GM10266 (cell line): ENCODE data around the gene ERG28.

Source experiments
- DNase-seq: peaks from one replicate; pipeline ENCODE4 v3.0.0; 2012; ENCODE audit errors: extremely low spot score
- TF ChIP-seq, protein P1 (sequence below): IDR thresholded peaks from 2 replicates; pipeline ENCODE4 v1.5.1; 2012; ENCODE audit warnings: mild to moderate bottlenecking, low read depth; ENCODE audit not compliant: control insufficient read depth, insufficient read depth; ENCODE audit errors: missing control alignments

The ERG28 gene, protein sequence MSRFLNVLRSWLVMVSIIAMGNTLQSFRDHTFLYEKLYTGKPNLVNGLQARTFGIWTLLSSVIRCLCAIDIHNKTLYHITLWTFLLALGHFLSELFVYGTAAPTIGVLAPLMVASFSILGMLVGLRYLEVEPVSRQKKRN

DNA sequence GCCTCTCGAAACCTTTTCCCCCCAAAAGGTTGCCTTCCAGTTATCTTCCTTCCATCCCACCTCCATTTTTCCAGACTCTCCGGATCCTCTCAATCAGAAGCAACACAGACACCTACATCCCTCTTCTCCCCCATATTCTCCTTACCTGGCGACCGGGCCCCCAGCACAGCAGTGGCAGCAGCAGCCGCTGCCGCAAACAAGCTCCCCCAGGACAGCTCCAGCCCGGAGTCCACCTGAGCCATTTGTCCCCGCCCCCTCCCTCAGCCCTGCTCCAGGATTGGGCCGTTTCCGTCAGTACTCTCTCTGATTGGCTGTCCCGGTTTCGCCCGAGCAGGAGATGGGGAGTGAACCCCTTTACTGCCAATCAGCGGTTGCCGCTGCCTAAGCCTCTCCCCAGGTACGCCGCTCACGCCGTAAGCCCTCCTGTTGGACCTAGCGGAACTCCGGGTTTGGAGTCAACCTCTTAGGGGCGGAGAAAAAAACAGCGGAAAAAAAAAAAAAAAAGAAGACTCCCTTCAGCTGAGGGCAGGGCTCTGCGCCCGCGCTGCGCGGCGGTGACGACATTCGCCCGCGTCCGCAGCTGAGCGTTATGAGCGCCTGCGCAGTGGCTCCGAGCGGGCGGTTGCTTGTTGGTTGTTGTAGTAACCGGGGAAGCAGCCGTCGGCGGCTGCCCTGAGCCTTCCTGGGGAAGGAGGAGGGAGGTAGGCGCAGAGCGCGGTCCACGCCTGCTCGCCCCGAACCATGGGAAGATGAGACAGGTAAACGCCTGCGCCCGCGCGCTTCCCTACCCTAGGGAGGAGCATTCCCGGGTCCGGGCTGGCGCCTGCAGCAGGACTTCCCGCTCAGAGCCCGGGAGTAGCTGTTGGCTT lies at the start of gene ERG28, which contains the start of gene TTLL5:
ERG28 (minus strand) TSS at position 247 of the 869 bp plus-strand sequence. CDS start 3,374 bp downstream, outside the sequence.
TTLL5 (plus strand) TSS at position 617 of the 869 bp plus-strand sequence. CDS start 1,904 bp downstream, outside the sequence.
- peak; percentile 95 for DNase-seq
- TF ChIP-seq, protein P1, sequence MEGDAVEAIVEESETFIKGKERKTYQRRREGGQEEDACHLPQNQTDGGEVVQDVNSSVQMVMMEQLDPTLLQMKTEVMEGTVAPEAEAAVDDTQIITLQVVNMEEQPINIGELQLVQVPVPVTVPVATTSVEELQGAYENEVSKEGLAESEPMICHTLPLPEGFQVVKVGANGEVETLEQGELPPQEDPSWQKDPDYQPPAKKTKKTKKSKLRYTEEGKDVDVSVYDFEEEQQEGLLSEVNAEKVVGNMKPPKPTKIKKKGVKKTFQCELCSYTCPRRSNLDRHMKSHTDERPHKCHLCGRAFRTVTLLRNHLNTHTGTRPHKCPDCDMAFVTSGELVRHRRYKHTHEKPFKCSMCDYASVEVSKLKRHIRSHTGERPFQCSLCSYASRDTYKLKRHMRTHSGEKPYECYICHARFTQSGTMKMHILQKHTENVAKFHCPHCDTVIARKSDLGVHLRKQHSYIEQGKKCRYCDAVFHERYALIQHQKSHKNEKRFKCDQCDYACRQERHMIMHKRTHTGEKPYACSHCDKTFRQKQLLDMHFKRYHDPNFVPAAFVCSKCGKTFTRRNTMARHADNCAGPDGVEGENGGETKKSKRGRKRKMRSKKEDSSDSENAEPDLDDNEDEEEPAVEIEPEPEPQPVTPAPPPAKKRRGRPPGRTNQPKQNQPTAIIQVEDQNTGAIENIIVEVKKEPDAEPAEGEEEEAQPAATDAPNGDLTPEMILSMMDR: no peak

DNA sequence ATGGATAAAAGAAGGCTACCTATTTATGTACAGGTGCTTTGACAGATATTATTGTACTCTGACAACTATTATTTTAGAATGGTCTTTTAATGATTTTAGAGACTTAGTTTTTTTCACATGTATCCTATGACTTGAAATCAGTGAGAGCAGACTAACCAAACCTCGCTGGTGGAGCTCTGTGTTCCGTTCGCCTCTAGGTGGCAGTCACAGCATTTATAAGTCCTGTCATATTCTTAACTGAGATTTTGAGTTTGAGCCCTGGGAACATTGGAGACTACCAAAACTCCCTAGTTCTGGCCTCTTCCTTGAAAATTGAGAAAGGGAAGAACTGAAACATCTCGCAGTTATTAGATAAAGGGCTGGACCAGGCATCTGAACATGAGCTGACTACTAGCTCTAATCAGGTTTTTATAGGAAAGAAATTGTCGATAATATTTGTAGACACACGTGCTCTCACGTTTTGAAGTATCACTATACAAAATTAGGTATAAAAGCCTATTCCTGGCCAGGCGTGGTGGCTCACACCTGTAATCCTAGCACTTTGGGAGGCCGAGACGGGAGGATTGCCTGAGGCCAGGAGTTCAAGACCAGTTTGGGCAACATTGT lies 48.6 kb upstream of the ERG28 start:
- TF ChIP-seq, protein P1: peak; percentile 84
- DNase-seq: peak; percentile 63

DNA sequence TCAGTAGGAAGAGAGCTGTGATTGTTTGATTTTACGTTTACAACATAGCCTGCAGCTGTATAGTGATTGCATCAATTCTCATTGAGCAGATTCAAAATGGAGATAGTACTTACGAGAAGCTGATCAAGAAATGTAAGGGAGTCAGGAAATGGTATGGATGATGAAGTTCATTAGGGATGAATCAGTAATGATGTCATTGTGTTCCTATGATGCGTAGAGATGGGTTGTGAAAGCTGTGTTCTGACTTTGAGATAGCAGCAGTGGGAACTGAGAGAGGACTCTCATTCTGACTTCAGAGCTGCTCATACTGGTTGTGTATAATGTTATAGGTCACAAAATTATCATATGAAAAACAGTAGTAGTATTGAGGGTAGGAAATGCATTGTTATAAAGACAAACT lies 44.3 kb upstream of the ERG28 start:
- no peak for DNase-seq
- TF ChIP-seq, protein P1: no peak

DNA sequence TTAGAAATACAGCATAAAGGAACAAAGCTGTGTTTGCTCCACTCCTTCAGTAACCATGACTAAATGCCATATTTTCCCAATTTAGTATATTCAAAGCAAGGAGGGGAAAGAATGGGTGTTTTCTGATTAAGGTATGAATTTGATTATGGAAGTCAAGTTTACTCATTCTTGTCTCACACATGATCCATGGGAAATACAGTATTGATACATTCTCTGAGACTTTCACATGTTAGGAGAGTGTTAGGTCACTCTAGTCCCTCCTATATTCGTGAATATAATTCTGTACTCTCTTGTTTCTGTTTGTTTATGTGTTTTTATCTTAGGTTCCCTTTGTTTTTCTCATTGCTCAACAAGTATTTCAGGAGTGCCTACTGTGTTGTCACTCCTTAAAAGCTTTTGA lies 42.8 kb upstream of the ERG28 start:
- no peak for DNase-seq
- TF ChIP-seq, protein P1: no peak

DNA sequence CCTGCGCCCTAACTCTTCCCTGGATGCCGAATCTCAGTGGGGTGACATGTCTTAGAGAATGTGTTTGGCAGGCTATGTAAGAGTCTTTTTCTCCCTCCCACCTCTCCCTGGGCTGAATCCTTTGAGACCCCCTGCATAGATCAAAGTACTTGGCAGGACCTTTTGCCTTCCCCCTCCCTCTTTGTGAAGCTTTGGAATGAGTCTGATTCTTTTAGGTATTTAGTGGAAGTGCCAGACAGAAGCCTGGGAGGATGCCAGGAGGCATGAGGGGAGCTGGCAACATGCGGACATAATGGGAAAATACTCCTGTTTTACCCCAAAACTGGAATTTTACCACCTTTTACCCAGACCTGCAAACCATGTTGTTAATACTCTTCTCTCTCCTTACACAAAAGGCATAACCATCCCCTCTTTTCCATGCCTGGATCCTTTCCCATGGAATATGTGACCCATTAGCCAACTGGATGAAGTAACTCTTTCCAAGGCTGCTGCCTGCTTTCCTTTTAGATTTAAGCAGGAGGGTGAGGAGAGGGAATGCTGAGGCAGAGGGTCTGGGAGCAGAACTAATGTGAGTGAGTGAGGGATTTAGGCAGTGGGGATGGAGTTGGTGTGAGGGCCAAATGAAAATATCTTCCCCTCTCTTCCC lies 42.1 kb upstream of the ERG28 start:
- TF ChIP-seq, protein P1: no peak
- no peak for DNase-seq

DNA sequence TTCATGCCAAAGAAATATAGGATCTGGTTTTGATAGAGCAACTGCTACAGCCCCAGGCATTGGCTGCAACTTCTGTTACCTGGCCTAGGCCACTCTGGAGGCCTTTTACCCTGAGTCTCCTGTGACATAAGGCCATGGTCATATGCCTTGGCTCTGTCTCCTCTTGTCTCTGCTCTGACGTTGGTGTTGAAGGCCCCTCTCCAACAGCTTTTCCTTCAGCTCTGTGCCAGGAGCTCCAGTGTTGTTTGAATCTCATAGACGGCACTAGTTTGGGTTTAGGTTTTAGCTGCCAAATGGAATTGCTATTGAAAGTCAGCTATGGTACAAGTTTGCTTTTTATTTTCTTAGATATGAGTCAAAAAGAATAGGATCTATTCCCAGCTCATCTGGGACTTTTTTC lies 41.4 kb upstream of the ERG28 start:
- no peak for DNase-seq
- TF ChIP-seq, protein P1: no peak

DNA sequence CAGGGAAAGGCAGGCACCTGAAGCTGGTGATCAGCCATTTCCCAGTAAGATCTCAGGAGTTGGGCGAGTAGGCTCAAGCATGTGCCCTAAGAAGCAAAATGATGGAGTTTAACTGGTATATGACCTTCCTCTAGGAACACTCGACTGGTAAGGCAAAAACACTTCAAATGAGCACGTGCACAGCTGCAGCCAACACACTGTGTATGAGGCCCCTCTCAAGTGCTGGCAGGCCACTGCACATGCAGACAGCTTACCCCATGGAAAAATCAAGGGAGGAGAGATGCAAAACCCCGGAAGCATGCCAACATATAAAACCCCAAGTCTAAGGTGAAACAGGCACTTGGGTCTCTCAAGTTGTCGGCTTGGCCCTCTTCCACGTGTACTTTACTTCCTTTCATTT lies 39.6 kb upstream of the ERG28 start:
- DNase-seq: no peak

More for the DNA sequence above, 39.6 kb upstream of the ERG28 start:
- TF ChIP-seq, protein P1: no peak
